H1 (cell line): ENCODE measurements around the gene TMTC4. TPM values are rescaled to one million over a fixed set of nuclear protein-coding genes. Genes with fewer than 3 reads are reported as not detected.

Source experiments
- CTCF ChIA-PET: fragments of 300-600 bp; sonication (Branson Sonifier 250); formaldehyde crosslinking; loops from one replicate; lab custom pipeline; 2021; ENCODE audit not compliant: partially characterized antibody; lab: Charles Lee
- POLR2A ChIA-PET: fragments of 300-600 bp; sonication (Branson Sonifier 250); formaldehyde crosslinking; loops from one replicate; lab custom pipeline; 2021; ENCODE audit warnings: inconsistent platforms; ENCODE audit not compliant: partially characterized antibody; lab: Charles Lee
- DNase-seq, 2 experiments: peaks; one replicate each; pipeline versions ENCODE4 v3.0.0 to v3.0.0-alpha.2; 2010 to 2022; ENCODE audit warnings: low spot score in 2 of 2, low read depth in 1 of 2, mixed read lengths in 1 of 2
- FAIRE-seq: peaks from 2 replicates; lab custom pipeline; 2011; peaks lifted over from hg19 to GRCh38; lab: Jason Lieb, UNC
- H2AFZ ChIP-seq: 2 replicates; pipeline ENCODE4 v1.8.1; 2012; ENCODE audit warnings: low read length, inconsistent platforms
- H2AK5ac ChIP-seq: 2 replicates; pipeline ENCODE4 v1.6.1; 2013; ENCODE audit warnings: low read depth, low read length
- H2BK120ac ChIP-seq: replicated peaks from 2 replicates; pipeline ENCODE3; 2013; ENCODE audit warnings: low read depth, low read length, inconsistent platforms
- H2BK12ac ChIP-seq: 2 replicates; pipeline ENCODE4 v1.6.1; 2013; ENCODE audit warnings: low read depth, low read length
- H2BK15ac ChIP-seq: 2 replicates; pipeline ENCODE4 v1.6.1; 2013; ENCODE audit warnings: low read length
- H2BK20ac ChIP-seq: 2 replicates; pipeline ENCODE4 v1.6.1; 2013; ENCODE audit warnings: low read length
- H2BK5ac ChIP-seq: 2 replicates; pipeline ENCODE4 v1.6.1; 2013; ENCODE audit warnings: low read depth, low read length
- H3K14ac ChIP-seq: 2 replicates; pipeline ENCODE4 v1.6.1; 2013; ENCODE audit warnings: inconsistent platforms; ENCODE audit not compliant: insufficient read length
- H3K18ac ChIP-seq: 2 replicates; pipeline ENCODE4 v1.6.1; 2013; ENCODE audit warnings: low read length; ENCODE audit errors: extremely low read depth
- H3K23ac ChIP-seq: 2 replicates; pipeline ENCODE4 v1.6.1; 2013; ENCODE audit warnings: inconsistent platforms; ENCODE audit not compliant: insufficient read length
- H3K23me2 ChIP-seq: 2 replicates; pipeline ENCODE4 v1.6.1; 2013; ENCODE audit warnings: low read depth, low read length
- H3K27ac ChIP-seq: 2 replicates; pipeline ENCODE4 v1.6.1; 2011; ENCODE audit warnings: low read depth, low read length, inconsistent platforms
- H3K27me3 ChIP-seq, 4 experiments: replicated peaks in 1 of 4; 1 replicate in 1 of 4; 2 replicates in 3 of 4; pipeline versions ENCODE4 v1.6.1 to v1.8.1; 2011 to 2013; ENCODE audit warnings: low read length in 3 of 4, mild to moderate bottlenecking in 3 of 4, inconsistent platforms in 2 of 4, mixed read lengths in 2 of 4, moderate library complexity in 1 of 4; ENCODE audit not compliant: control insufficient read depth in 3 of 4, insufficient read depth in 3 of 4; ENCODE audit errors: extremely low read depth in 1 of 4
- H3K36me3 ChIP-seq, 4 experiments: 2 replicates each; pipeline versions ENCODE4 v1.6.1 to v1.8.1; 2011 to 2013; ENCODE audit warnings: mild to moderate bottlenecking in 4 of 4, low read length in 3 of 4, moderate library complexity in 2 of 4, control low read depth in 1 of 4, inconsistent platforms in 1 of 4; ENCODE audit not compliant: insufficient read depth in 4 of 4, control insufficient read depth in 2 of 4
- H3K4ac ChIP-seq: replicated peaks from 2 replicates; pipeline ENCODE3; 2013; ENCODE audit warnings: low read length, low read depth, mixed read lengths, inconsistent platforms; ENCODE audit not compliant: insufficient read length
- H3K4me1 ChIP-seq, 4 experiments: replicated peaks in 1 of 4; 1 replicate in 1 of 4; 2 replicates in 3 of 4; pipeline versions ENCODE4 v1.6.1 to v1.8.1; 2011 to 2013; ENCODE audit warnings: low read length in 3 of 4, inconsistent platforms in 2 of 4, mixed read lengths in 1 of 4; ENCODE audit not compliant: insufficient read depth in 4 of 4, control insufficient read depth in 3 of 4
- H3K4me2 ChIP-seq, 2 experiments: 2 replicates each; pipeline versions ENCODE4 v1.6.1 to v1.8.1; 2011 to 2013; ENCODE audit warnings: low read depth in 2 of 2, low read length in 2 of 2, control low read depth in 1 of 2, inconsistent platforms in 1 of 2, mild to moderate bottlenecking in 1 of 2; ENCODE audit not compliant: insufficient read depth in 1 of 2
- H3K4me3 ChIP-seq, 4 experiments: fragments of 200-600, 300-600 bp in 1 of 4; sonication (generic), shearing (Covaris generic), sonication (Bioruptor Twin) in 1 of 4; 2 replicates each; pipeline versions ENCODE4 v1.5.1 to v1.8.1; 2011 to 2016; ENCODE audit warnings: low read length in 4 of 4, low read depth in 3 of 4, control low read depth in 2 of 4, inconsistent platforms in 2 of 4, mild to moderate bottlenecking in 2 of 4, mixed read lengths in 1 of 4, moderate library complexity in 1 of 4; ENCODE audit not compliant: insufficient read depth in 2 of 4; ENCODE audit errors: extremely low read depth in 1 of 4
- H3K56ac ChIP-seq: replicated peaks from 2 replicates; pipeline ENCODE3; 2013; ENCODE audit warnings: low read depth, mild to moderate bottlenecking, mixed read lengths, low read length, inconsistent platforms; ENCODE audit not compliant: insufficient read length
- H3K79me1 ChIP-seq: 2 replicates; pipeline ENCODE4 v1.6.1; 2013; ENCODE audit warnings: low read depth, low read length, control low read depth
- H3K79me2 ChIP-seq, 2 experiments: 2 replicates each; pipeline versions ENCODE4 v1.6.1 to v1.8.1; 2012 to 2013; ENCODE audit warnings: low read length in 2 of 2, mild to moderate bottlenecking in 2 of 2, inconsistent platforms in 1 of 2; ENCODE audit not compliant: insufficient read depth in 2 of 2, control insufficient read depth in 1 of 2
- H3K9ac ChIP-seq, 4 experiments: replicated peaks in 1 of 4; 1 replicate in 1 of 4; 2 replicates in 3 of 4; pipeline versions ENCODE4 v1.6.1 to v1.8.1; 2011 to 2013; ENCODE audit warnings: low read depth in 3 of 4, low read length in 3 of 4, control low read depth in 2 of 4, mild to moderate bottlenecking in 2 of 4, moderate library complexity in 2 of 4, inconsistent platforms in 1 of 4; ENCODE audit errors: extremely low read depth in 1 of 4
- H3K9me3 ChIP-seq, 2 experiments: 2 replicates each; pipeline versions ENCODE4 v1.6.1 to v1.8.1; 2012 to 2013; ENCODE audit warnings: mild to moderate bottlenecking in 2 of 2, moderate library complexity in 2 of 2, control low read depth in 1 of 2, inconsistent platforms in 1 of 2, low read depth in 1 of 2, low read length in 1 of 2, mixed read lengths in 1 of 2; ENCODE audit not compliant: insufficient read depth in 2 of 2
- H4K20me1 ChIP-seq, 2 experiments: replicated peaks in 1 of 2; 2 replicates each; pipeline versions ENCODE3 to v1.8.1; 2011 to 2013; ENCODE audit warnings: inconsistent platforms in 2 of 2, low read length in 2 of 2, mild to moderate bottlenecking in 1 of 2; ENCODE audit not compliant: insufficient read depth in 2 of 2, control insufficient read depth in 1 of 2
- H4K5ac ChIP-seq: 2 replicates; pipeline ENCODE4 v1.6.1; 2013; ENCODE audit warnings: low read length, low read depth, mixed read lengths, inconsistent platforms; ENCODE audit not compliant: insufficient read length
- H4K8ac ChIP-seq: 2 replicates; pipeline ENCODE4 v1.8.0; 2013; ENCODE audit warnings: mild to moderate bottlenecking, moderate library complexity, low read length, inconsistent platforms; ENCODE audit not compliant: insufficient read depth; ENCODE audit errors: extremely low read depth
- H4K91ac ChIP-seq: replicated peaks from 2 replicates; pipeline ENCODE3; 2013; ENCODE audit warnings: low read length, mixed read lengths, inconsistent platforms; ENCODE audit not compliant: insufficient read length
- BRCA1 ChIP-seq: IDR thresholded peaks from 2 replicates; pipeline ENCODE4 v1.6.1; 2012; ENCODE audit warnings: low read depth, low read length, improper control_type of control experiment
- CBX5 ChIP-seq: fragments of 300-800, 300-1000 bp; sonication (generic); IDR thresholded peaks from 2 replicates; pipeline ENCODE4 v1.7.1; 2016; ENCODE audit warnings: antibody characterized with exemption, low read length, low read depth
- JUN ChIP-seq: IDR thresholded peaks from 2 replicates; pipeline ENCODE4 v1.6.1; 2011; ENCODE audit warnings: low read depth, mild to moderate bottlenecking, improper control_type of control experiment, low read length
- NRF1 ChIP-seq: IDR thresholded peaks from 2 replicates; pipeline ENCODE4 v1.6.1; 2011; ENCODE audit warnings: mild to moderate bottlenecking, low read depth, low read length, improper control_type of control experiment
- POLR2AphosphoS5 ChIP-seq: IDR thresholded peaks from 2 replicates; pipeline ENCODE4 v1.6.1; 2011; ENCODE audit warnings: low read depth, low read length
- RBBP5 ChIP-seq: IDR thresholded peaks from 2 replicates; pipeline ENCODE4 v1.7.1; 2012; ENCODE audit warnings: low read depth, mild to moderate bottlenecking, inconsistent platforms, low read length, moderate library complexity, borderline replicate concordance
- RXRA ChIP-seq: IDR thresholded peaks from 2 replicates; pipeline ENCODE4 v1.6.1; 2011; ENCODE audit warnings: low read depth, mild to moderate bottlenecking, low read length, moderate library complexity; ENCODE audit not compliant: insufficient read depth
- SAP30 ChIP-seq: fragments of 300-600 bp; sonication (generic); IDR thresholded peaks from 2 replicates; pipeline ENCODE4 v1.7.1; 2012; ENCODE audit warnings: low read length, moderate library complexity, mild to moderate bottlenecking, inconsistent platforms; ENCODE audit not compliant: insufficient read depth, insufficient replicate concordance
- TAF1 ChIP-seq: IDR thresholded peaks from 2 replicates; pipeline ENCODE4 v1.6.1; 2011; ENCODE audit warnings: mild to moderate bottlenecking, low read depth, low read length
- WGBS, 2 experiments: shearing (Covaris generic) in 1 of 2; methylation state at CpG; one replicate each; pipeline versions ENCODE4 v1.1.6 to v1.1.7; 2013 to 2015; ENCODE audit warnings: low lambda C conversion rate in 2 of 2, mixed read lengths in 2 of 2, inconsistent platforms in 1 of 2, low coverage in 1 of 2, missing lambda C conversion rate in 1 of 2; ENCODE audit not compliant: insufficient replicate concordance in 2 of 2, insufficient coverage in 1 of 2, insufficient read length in 1 of 2; ENCODE audit errors: extremely low coverage in 1 of 2, missing lambda C conversion rate in 1 of 2; 5-methylcytosine and 5-hydroxymethylcytosine counted together
- polyA plus RNA-seq, 7 experiments: library from polyadenylated mRNA; depleted of rRNA in 3 of 7; stranded (reverse) in 5 of 7; unstranded in 2 of 7; fragments of >200 nt in 5 of 7; fragments of 200-250 nt in 2 of 7; gene quantifications; 1 replicate in 5 of 7; 2 replicates in 1 of 7; 4 replicates in 1 of 7; pipeline versions ENCODE4 v1.2.1 to v1.2.3, GENCODE V29; 2011 to 2013; ENCODE audit warnings: missing spikeins in 2 of 7, mixed read lengths in 2 of 7
- total RNA-seq: library from RNA; stranded (reverse); fragmentation: NEBNext Ultra II Directional; extraction: Animal tissue kit (Norgen Biotek cat#: 25700); gene quantifications from 2 replicates; pipeline ENCODE4 v1.2.1, GENCODE V29; 2021
- TF ChIP-seq, protein P1 (sequence below): IDR thresholded peaks from 2 replicates; pipeline ENCODE4 v1.6.1; 2012; ENCODE audit warnings: low read length, inconsistent platforms
- TF ChIP-seq, protein P2 (sequence below): IDR thresholded peaks from 2 replicates; pipeline ENCODE4 v1.6.1; 2012; ENCODE audit warnings: inconsistent platforms

Gene TMTC4
- total and polyA plus RNA-seq, 2 of the 8 experiments (the other 6 are each of a cell fraction or from before 2014, with no cell fraction given): 26.3 to 42.6 TPM

DNA sequence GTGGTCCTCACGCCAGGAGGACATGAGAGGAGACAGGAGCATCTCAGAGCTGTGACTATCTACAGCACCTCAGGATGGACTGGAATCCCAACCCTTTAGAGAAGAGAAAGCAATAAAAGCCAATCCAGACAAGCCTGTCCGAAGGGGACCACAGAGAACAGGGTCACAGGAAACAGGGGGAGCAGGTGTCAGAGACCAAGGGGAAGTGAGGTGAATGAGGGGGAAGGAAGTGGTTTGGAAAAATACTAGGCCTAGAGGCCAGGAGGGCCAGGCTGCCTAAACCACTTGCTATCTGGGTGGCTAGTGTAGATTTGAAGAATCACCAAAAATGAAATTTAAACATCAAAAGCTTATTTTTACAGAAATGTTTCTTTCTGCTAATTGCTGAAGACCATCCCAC lies 16.2 kb downstream of the TMTC4 start:
- H3K79me1 ChIP-seq: no peaks in the 10 kb centered on the region
- no peak overlapping the region for H2AFZ ChIP-seq
- no peak overlapping the region for H4K5ac ChIP-seq
- H3K18ac ChIP-seq: no peak overlapping the region
- DNase-seq (no peak), FAIRE-seq (no peak)
- H3K9ac ChIP-seq: no peak overlapping the region
- H4K8ac ChIP-seq: no peak overlapping the region
- H3K36me3 ChIP-seq: peaks cover 5 to 46% (median 23%) of the 10 kb centered on the region in 4 experiments; a peak in 7 of 8 replicates
- H3K27ac ChIP-seq: no peak overlapping the region
- no peak overlapping the region for H3K4me3 ChIP-seq
- POLR2A ChIA-PET: interaction anchor here (1.2 kb wide), 1 partner anchor 10 kb away, joined by 3 read pairs; no protein-coding TSS in a partner anchor
- no peaks in the 10 kb centered on the region for H4K20me1 ChIP-seq
- no peak overlapping the region for H2BK5ac ChIP-seq
- no peaks in the 10 kb centered on the region for H3K27me3 ChIP-seq
- H2AK5ac ChIP-seq: no peak overlapping the region
- H3K23ac ChIP-seq: no peak overlapping the region
- CTCF ChIA-PET: interaction anchor here (0.6 to 3.5 kb wide), 8 partner anchors 10 to 190 kb away, joined by 3 to 19 read pairs (median 6); no protein-coding TSS in a partner anchor
- H3K4ac ChIP-seq: no peak overlapping the region
- 53% methylated on average over 2 of the region's 2 CpGs; no CpG with 5 or more reads in 1 of the 2 experiments for WGBS, 2 experiments
- no peaks in the 10 kb centered on the region for H3K23me2 ChIP-seq
- no peak overlapping the region for H3K14ac ChIP-seq
- H3K4me1 ChIP-seq: peaks cover 0 to 5% (median 2%) of the 10 kb centered on the region in 4 experiments; a peak in 4 of 7 replicates
- H2BK12ac ChIP-seq: no peak overlapping the region
- no peak overlapping the region for H3K56ac ChIP-seq
- no peak overlapping the region for H2BK20ac ChIP-seq
- no peaks in the 10 kb centered on the region for H3K79me2 ChIP-seq
- H3K9me3 ChIP-seq: no peaks in the 10 kb centered on the region
- no peak overlapping the region for H2BK15ac ChIP-seq
- TF ChIP-seq NRF1: no peak
- no peak for TF ChIP-seq SAP30
- no peak for TF ChIP-seq CBX5
- TF ChIP-seq, protein P1, sequence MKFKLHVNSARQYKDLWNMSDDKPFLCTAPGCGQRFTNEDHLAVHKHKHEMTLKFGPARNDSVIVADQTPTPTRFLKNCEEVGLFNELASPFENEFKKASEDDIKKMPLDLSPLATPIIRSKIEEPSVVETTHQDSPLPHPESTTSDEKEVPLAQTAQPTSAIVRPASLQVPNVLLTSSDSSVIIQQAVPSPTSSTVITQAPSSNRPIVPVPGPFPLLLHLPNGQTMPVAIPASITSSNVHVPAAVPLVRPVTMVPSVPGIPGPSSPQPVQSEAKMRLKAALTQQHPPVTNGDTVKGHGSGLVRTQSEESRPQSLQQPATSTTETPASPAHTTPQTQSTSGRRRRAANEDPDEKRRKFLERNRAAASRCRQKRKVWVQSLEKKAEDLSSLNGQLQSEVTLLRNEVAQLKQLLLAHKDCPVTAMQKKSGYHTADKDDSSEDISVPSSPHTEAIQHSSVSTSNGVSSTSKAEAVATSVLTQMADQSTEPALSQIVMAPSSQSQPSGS: no peak
- no peak for TF ChIP-seq TAF1
- TF ChIP-seq RBBP5: no peak
- TF ChIP-seq, protein P2, sequence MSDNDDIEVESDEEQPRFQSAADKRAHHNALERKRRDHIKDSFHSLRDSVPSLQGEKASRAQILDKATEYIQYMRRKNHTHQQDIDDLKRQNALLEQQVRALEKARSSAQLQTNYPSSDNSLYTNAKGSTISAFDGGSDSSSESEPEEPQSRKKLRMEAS: no peak
- TF ChIP-seq RXRA: no peak
- no peak for TF ChIP-seq BRCA1
- no peak for TF ChIP-seq JUN
- TF ChIP-seq POLR2AphosphoS5: no peak
- no peak overlapping the region for H4K91ac ChIP-seq
- H3K4me2 ChIP-seq: no peak overlapping the region
- H2BK120ac ChIP-seq: no peak overlapping the region
